HG02870 (cell line): Measurements from ENCODE around the gene CLDN2.
"Not testable (repeated sequence)": the region's sequence is repeated elsewhere in the genome, so short reads cannot be mapped to it uniquely, and the experiment has no call there.

Source experiments
- ATAC-seq: cut with Tn5 transposase; IDR thresholded peaks from one replicate; pipeline ENCODE4 v1.9.1; 2021; ENCODE audit warnings: mild to moderate bottlenecking, moderate library complexity; ENCODE audit not compliant: unreplicated experiment

CLDN2 gene

GRCh38 chrX:106919932-106920452 lies at the start of gene CLDN2:
Gene CLDN2, plus strand, starts transcription at chrX:106920402. Its CDS starts 7,827 bp downstream, at chrX:106928229.
- ATAC-seq = no peak

- ATAC-seq = not testable (repeated sequence)
Measured at GRCh38 chrX:106872796-106873195, 47.4 kb upstream of the CLDN2 start.

GRCh38 chrX:106874075-106874474 lies 46.1 kb upstream of the CLDN2 start:
- ATAC-seq = no peak

GRCh38 chrX:106875151-106875550 lies 45.1 kb upstream of the CLDN2 start:
- ATAC-seq = no peak

- ATAC-seq = no peak
Measured at GRCh38 chrX:106889468-106889867, 30.7 kb upstream of the CLDN2 start.

GRCh38 chrX:106891762-106892460 lies 28.3 kb upstream of the CLDN2 start:
- ATAC-seq = no peak

GRCh38 chrX:106894392-106894909 lies 25.8 kb upstream of the CLDN2 start:
- peak; percentile 87 for ATAC-seq

- no peak for ATAC-seq
Measured at GRCh38 chrX:106894978-106895452, 25.2 kb upstream of the CLDN2 start.

- ATAC-seq = no peak
Measured at GRCh38 chrX:106897259-106897658, 22.9 kb upstream of the CLDN2 start.

- peak; percentile 78 for ATAC-seq
Measured at GRCh38 chrX:106898462-106898861, 21.7 kb upstream of the CLDN2 start.

- no peak for ATAC-seq
Measured at GRCh38 chrX:106899276-106899675, 20.9 kb upstream of the CLDN2 start.

- ATAC-seq = no peak
Measured at GRCh38 chrX:106899841-106900240, 20.4 kb upstream of the CLDN2 start.

GRCh38 chrX:106901341-106901740 lies 18.9 kb upstream of the CLDN2 start:
- no peak for ATAC-seq

GRCh38 chrX:106901781-106902219 lies 18.4 kb upstream of the CLDN2 start:
- ATAC-seq = no peak

- no peak for ATAC-seq
Measured at GRCh38 chrX:106902684-106903083, 17.5 kb upstream of the CLDN2 start.

GRCh38 chrX:106903291-106903824 lies 16.8 kb upstream of the CLDN2 start, which contains the start of gene RIPPLY1:
Gene RIPPLY1, minus strand, starts transcription at chrX:106903341. Its CDS starts 54 bp downstream, at chrX:106903287.
- ATAC-seq = no peak

- no peak for ATAC-seq
Measured at GRCh38 chrX:106903856-106904528, 16.2 kb upstream of the CLDN2 start.

- ATAC-seq = no peak
Measured at GRCh38 chrX:106905064-106905708, 15.0 kb upstream of the CLDN2 start.

- no peak for ATAC-seq
Measured at GRCh38 chrX:106906361-106906760, 13.8 kb upstream of the CLDN2 start.

GRCh38 chrX:106912864-106913263 lies 7.3 kb upstream of the CLDN2 start:
- ATAC-seq = no peak
